Neural progenitor cell (in vitro differentiated cells): ENCODE results near the gene USP48. TPM values are rescaled to one million over a fixed set of nuclear protein-coding genes. Genes with fewer than 3 reads are reported as not detected.

ENCODE experiments used
- DNase-seq: peaks from one replicate; pipeline ENCODE4 v3.0.0-alpha.2; 2016; ENCODE audit warnings: low spot score
- H2AFZ ChIP-seq: fragments of 200-600 bp; sonication (generic); replicated peaks from 2 replicates; pipeline ENCODE4 v1.6.1; 2016; ENCODE audit warnings: antibody characterized with exemption
- H3F3A ChIP-seq: fragments of 200-600 bp; sonication (generic); 2 replicates; pipeline ENCODE4 v1.6.1; 2016; ENCODE audit warnings: antibody characterized with exemption, low read depth
- H3K27ac ChIP-seq: fragments of 200-600 bp; sonication (generic); 2 replicates; pipeline ENCODE4 v1.5.1; 2016; ENCODE audit warnings: mild to moderate bottlenecking
- H3K27me3 ChIP-seq: fragments of 200-600 bp; sonication (generic); 2 replicates; pipeline ENCODE4 v1.6.1; 2016; ENCODE audit warnings: mild to moderate bottlenecking, moderate library complexity
- H3K36me3 ChIP-seq: fragments of 200-600 bp; sonication (generic); 2 replicates; pipeline ENCODE4 v1.5.1; 2016
- H3K4me1 ChIP-seq: fragments of 200-600 bp; sonication (generic); 2 replicates; pipeline ENCODE4 v1.6.1; 2016; ENCODE audit warnings: mixed run types
- H3K4me2 ChIP-seq: fragments of 200-600 bp; sonication (generic); 2 replicates; pipeline ENCODE4 v1.6.1; 2016
- H3K4me3 ChIP-seq: fragments of 200-600 bp; sonication (generic); 2 replicates; pipeline ENCODE4 v1.5.1; 2016
- H3K79me2 ChIP-seq: fragments of 200-600 bp; sonication (generic); 2 replicates; pipeline ENCODE4 v1.6.1; 2016; ENCODE audit warnings: low read depth
- H3K9ac ChIP-seq: fragments of 200-600 bp; sonication (generic); 2 replicates; pipeline ENCODE4 v1.6.1; 2016
- H3K9me3 ChIP-seq: fragments of 200-600 bp; sonication (generic); 2 replicates; pipeline ENCODE4 v1.5.1; 2016; ENCODE audit warnings: low read depth
- H4K20me1 ChIP-seq: fragments of 200-600 bp; sonication (generic); 2 replicates; pipeline ENCODE4 v1.6.1; 2016; ENCODE audit warnings: low read depth
- H3K27ac Mint-ChIP-seq: 3 replicates; pipeline ENCODE4 v1.8.0; 2021; ENCODE audit warnings: mixed read lengths
- H3K27me3 Mint-ChIP-seq: 2 replicates; pipeline ENCODE4 v1.8.0; 2022; ENCODE audit warnings: low read depth, mild to moderate bottlenecking, inconsistent platforms, moderate library complexity, mixed read lengths; ENCODE audit not compliant: insufficient read depth
- H3K36me3 Mint-ChIP-seq: 3 replicates; pipeline ENCODE4 v1.8.0; 2021; ENCODE audit warnings: mixed read lengths
- H3K4me1 Mint-ChIP-seq: 3 replicates; pipeline ENCODE4 v1.8.0; 2021; ENCODE audit warnings: mixed read lengths
- H3K4me3 Mint-ChIP-seq: 3 replicates; pipeline ENCODE4 v1.8.0; 2021; ENCODE audit warnings: mild to moderate bottlenecking, moderate library complexity, mixed read lengths
- H3K9me3 Mint-ChIP-seq: 3 replicates; pipeline ENCODE4 v1.8.0; 2020; ENCODE audit warnings: mixed read lengths
- CTCF ChIP-seq: fragments of 200-600 bp; sonication (generic); IDR thresholded peaks from 2 replicates; pipeline ENCODE4 v1.5.1; 2017; ENCODE audit warnings: antibody characterized with exemption, mild to moderate bottlenecking
- EZH2 ChIP-seq: fragments of 200-600 bp; sonication (generic); IDR thresholded peaks from 2 replicates; pipeline ENCODE4 v1.6.1; 2017; ENCODE audit warnings: antibody characterized with exemption, mild to moderate bottlenecking, moderate library complexity
- EZH2phosphoT487 ChIP-seq: fragments of 200-600 bp; sonication (generic); IDR thresholded peaks from 2 replicates; pipeline ENCODE4 v1.6.1; 2017; ENCODE audit warnings: antibody characterized with exemption
- total RNA-seq: library from RNA; depleted of rRNA; stranded (reverse); fragments of >200 nt; gene quantifications from 2 replicates; pipeline ENCODE4 v1.2.3, GENCODE V29; 2015; ENCODE audit warnings: low replicate concordance

USP48 gene
- total RNA-seq, 1 donor from 2014 or later = 50.3 TPM

- peaks cover 23% of the 10 kb centered on the region for H3F3A ChIP-seq
- TF ChIP-seq CTCF (no peak), EZH2phosphoT487 (no peak), EZH2 (no peak)
- H3K79me2 ChIP-seq = no peaks in the 10 kb centered on the region
- H2AFZ ChIP-seq = no peak overlapping the region
- Mint-ChIP-seq H3K9me3 (no peaks in the 10 kb centered on the region), H3K27ac (no peak overlapping the region), H3K27me3 (peaks cover 34% of the 10 kb centered on the region), H3K36me3 (no peaks in the 10 kb centered on the region), H3K4me1 (peaks cover 15% of the 10 kb centered on the region), H3K4me3 (no peak overlapping the region)
- H3K4me1 ChIP-seq = peaks cover 14% of the 10 kb centered on the region
- DNase-seq = no peak
- no peak overlapping the region for H3K27ac ChIP-seq
- H3K4me2 ChIP-seq = no peak overlapping the region
- H3K4me3 ChIP-seq = no peak overlapping the region
- H3K9ac ChIP-seq = no peak overlapping the region
- peaks cover 17% of the 10 kb centered on the region for H4K20me1 ChIP-seq
- no peaks in the 10 kb centered on the region for H3K36me3 ChIP-seq
- H3K27me3 ChIP-seq = peaks cover 43% of the 10 kb centered on the region
- no peaks in the 10 kb centered on the region for H3K9me3 ChIP-seq
Measured at GRCh38 chr1:21649315-21649714, 133.6 kb downstream of the USP48 start.

- H3K27ac Mint-ChIP-seq = no peak overlapping the region
- Histone ChIP-seq H3K9ac (no peak overlapping the region), H2AFZ (no peak overlapping the region), H3K4me1 (peaks cover 14% of the 10 kb centered on the region), H3K27ac (no peak overlapping the region), H3F3A (peaks cover 23% of the 10 kb centered on the region), H4K20me1 (peaks cover 17% of the 10 kb centered on the region), H3K4me3 (no peak overlapping the region), H3K79me2 (no peaks in the 10 kb centered on the region), H3K27me3 (peaks cover 39% of the 10 kb centered on the region), H3K9me3 (no peaks in the 10 kb centered on the region), H3K36me3 (no peaks in the 10 kb centered on the region), H3K4me2 (no peak overlapping the region)
- no peaks in the 10 kb centered on the region for H3K36me3 Mint-ChIP-seq
- no peaks in the 10 kb centered on the region for H3K9me3 Mint-ChIP-seq
- no peak overlapping the region for H3K4me3 Mint-ChIP-seq
- peaks cover 15% of the 10 kb centered on the region for H3K4me1 Mint-ChIP-seq
- no peak for TF ChIP-seq EZH2
- no peak for TF ChIP-seq CTCF
- TF ChIP-seq EZH2phosphoT487 = no peak
- H3K27me3 Mint-ChIP-seq = peaks cover 32% of the 10 kb centered on the region
- DNase-seq = no peak
Measured at GRCh38 chr1:21648791-21649190, 134.2 kb downstream of the USP48 start.

GRCh38 chr1:21648352-21648730, 134.6 kb downstream of the USP48 start:
- no peaks in the 10 kb centered on the region for H3K36me3 ChIP-seq
- H3K27me3 Mint-ChIP-seq = peaks cover 35% of the 10 kb centered on the region
- H3F3A ChIP-seq = peaks cover 23% of the 10 kb centered on the region
- TF ChIP-seq CTCF (no peak), EZH2phosphoT487 (no peak), EZH2 (no peak)
- no peak overlapping the region for H2AFZ ChIP-seq
- no peak overlapping the region for H3K4me3 ChIP-seq
- no peaks in the 10 kb centered on the region for H3K9me3 ChIP-seq
- H4K20me1 ChIP-seq = peaks cover 17% of the 10 kb centered on the region
- DNase-seq = no peak
- no peak overlapping the region for H3K27ac ChIP-seq
- H3K27me3 ChIP-seq = peaks cover 39% of the 10 kb centered on the region
- H3K4me1 Mint-ChIP-seq = peaks cover 15% of the 10 kb centered on the region
- H3K4me3 Mint-ChIP-seq = no peak overlapping the region
- H3K27ac Mint-ChIP-seq = no peak overlapping the region
- H3K4me1 ChIP-seq = peaks cover 14% of the 10 kb centered on the region
- no peak overlapping the region for H3K4me2 ChIP-seq
- H3K9ac ChIP-seq = no peak overlapping the region
- no peaks in the 10 kb centered on the region for H3K36me3 Mint-ChIP-seq
- no peaks in the 10 kb centered on the region for H3K79me2 ChIP-seq
- H3K9me3 Mint-ChIP-seq = no peaks in the 10 kb centered on the region
